OCI-LY1 (cell line): ENCODE measurements around the gene ELMO1.

Source experiments
- H2AFZ ChIP-seq: fragments of 200-600 bp; sonication (generic), shearing (Covaris generic); 2 replicates; pipeline ENCODE4 v1.6.0; 2014; ENCODE audit warnings: antibody characterized with exemption, mild to moderate bottlenecking, low read length
- H3F3A ChIP-seq: fragments of 200-600 bp; sonication (generic), shearing (Covaris generic); 2 replicates; pipeline ENCODE4 v1.6.0; 2014; ENCODE audit warnings: mild to moderate bottlenecking, antibody characterized with exemption, low read length, moderate library complexity; ENCODE audit not compliant: insufficient read depth
- H3K27ac ChIP-seq: fragments of 200-600 bp; sonication (generic); 2 replicates; pipeline ENCODE4 v1.5.1; 2014; ENCODE audit warnings: low read length, mixed run types, mild to moderate bottlenecking, low read depth; ENCODE audit not compliant: poor library complexity, severe bottlenecking
- H3K27me3 ChIP-seq: fragments of 200-600 bp; sonication (generic); 2 replicates; pipeline ENCODE4 v1.6.0; 2014; ENCODE audit warnings: antibody characterized with exemption, mild to moderate bottlenecking, low read length, moderate library complexity; ENCODE audit not compliant: insufficient read depth
- H3K36me3 ChIP-seq: fragments of 200-600 bp; sonication (generic); 2 replicates; pipeline ENCODE4 v1.6.1; 2014; ENCODE audit warnings: mild to moderate bottlenecking, antibody characterized with exemption, low read length, moderate library complexity, mixed read lengths; ENCODE audit not compliant: insufficient read depth
- H3K4me1 ChIP-seq: fragments of 200-600 bp; sonication (generic); 2 replicates; pipeline ENCODE4 v1.5.1; 2014; ENCODE audit warnings: mild to moderate bottlenecking, low read length, moderate library complexity; ENCODE audit not compliant: insufficient read depth, severe bottlenecking
- H3K4me2 ChIP-seq: fragments of 200-600 bp; sonication (generic), shearing (Covaris generic); 2 replicates; pipeline ENCODE4 v1.6.1; 2014; ENCODE audit warnings: low read length
- H3K4me3 ChIP-seq: fragments of 200-600 bp; sonication (generic); 2 replicates; pipeline ENCODE4 v1.5.1; 2014; ENCODE audit warnings: low read length, low read depth, mild to moderate bottlenecking, mixed read lengths; ENCODE audit not compliant: poor library complexity, severe bottlenecking
- H3K79me2 ChIP-seq: fragments of 200-600 bp; shearing (Covaris generic); 2 replicates; pipeline ENCODE4 v1.6.1; 2016; ENCODE audit warnings: mixed run types, low read length, mixed read lengths; ENCODE audit not compliant: insufficient read depth
- H3K9ac ChIP-seq: fragments of 200-600 bp; sonication (generic), shearing (Covaris generic); 2 replicates; pipeline ENCODE4 v1.6.1; 2014; ENCODE audit warnings: mild to moderate bottlenecking, low read length, mixed read lengths
- H3K9me2 ChIP-seq: fragments of 200-600 bp; sonication (generic), shearing (Covaris generic); 2 replicates; pipeline ENCODE4 v1.6.1; 2014; ENCODE audit warnings: low read depth, mild to moderate bottlenecking, low read length, mixed read lengths
- H3K9me3 ChIP-seq: fragments of 200-600 bp; shearing (Covaris generic); 2 replicates; pipeline ENCODE4 v1.6.1; 2014; ENCODE audit warnings: low read length, mixed read lengths
- H4K20me1 ChIP-seq: fragments of 200-600 bp; sonication (generic), shearing (Covaris generic); 2 replicates; pipeline ENCODE4 v1.6.0; 2016; ENCODE audit warnings: mild to moderate bottlenecking, low read length; ENCODE audit not compliant: insufficient read depth
- EZH2 ChIP-seq: fragments of 200-600 bp; sonication (generic), shearing (Covaris generic); IDR thresholded peaks from 2 replicates; pipeline ENCODE4 v1.8.0; 2017; ENCODE audit warnings: borderline replicate concordance, mixed run types, mild to moderate bottlenecking, antibody characterized with exemption, low read length, moderate library complexity, mixed read lengths
- TF ChIP-seq, protein P1 (sequence below): fragments of 200-600 bp; sonication (generic), shearing (Covaris generic); IDR thresholded peaks from 2 replicates; pipeline ENCODE4 v1.5.1; 2017; ENCODE audit warnings: mild to moderate bottlenecking, antibody characterized with exemption, low read length, moderate library complexity, mixed read lengths

The ELMO1 gene

DNA sequence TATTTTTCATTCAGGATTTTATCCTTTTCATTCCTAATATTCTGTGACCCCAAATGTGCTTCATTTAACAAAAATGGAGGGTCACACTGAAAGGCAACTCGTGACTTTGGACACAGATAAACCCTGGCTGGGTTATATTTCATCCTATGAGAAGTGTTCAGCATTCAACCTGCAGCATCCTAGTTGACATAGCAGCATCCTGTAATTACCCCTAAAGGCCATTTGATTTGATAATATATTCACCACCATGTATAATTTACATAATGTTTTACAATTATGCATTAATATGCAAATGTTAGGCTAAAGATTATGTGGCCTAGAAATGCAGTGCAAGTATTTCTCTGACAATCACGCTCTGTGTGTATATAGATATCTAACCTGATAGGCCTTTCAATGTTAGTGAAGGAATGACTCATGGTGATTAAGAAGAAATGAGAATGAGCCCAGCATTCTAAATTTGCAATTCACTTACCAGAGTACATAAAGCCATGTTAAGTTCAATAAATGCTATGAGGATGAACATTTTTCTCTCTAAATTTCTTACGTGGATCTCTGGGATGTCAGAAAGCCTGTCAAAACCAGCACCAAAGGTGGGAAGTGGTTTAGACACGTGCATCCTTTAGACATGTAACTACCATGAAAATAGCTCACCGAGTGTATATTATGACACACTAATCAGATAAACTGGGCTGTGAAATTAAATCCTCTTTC lies 386.7 kb downstream of the ELMO1 start:
- no peak for TF ChIP-seq EZH2
- TF ChIP-seq, protein P1, sequence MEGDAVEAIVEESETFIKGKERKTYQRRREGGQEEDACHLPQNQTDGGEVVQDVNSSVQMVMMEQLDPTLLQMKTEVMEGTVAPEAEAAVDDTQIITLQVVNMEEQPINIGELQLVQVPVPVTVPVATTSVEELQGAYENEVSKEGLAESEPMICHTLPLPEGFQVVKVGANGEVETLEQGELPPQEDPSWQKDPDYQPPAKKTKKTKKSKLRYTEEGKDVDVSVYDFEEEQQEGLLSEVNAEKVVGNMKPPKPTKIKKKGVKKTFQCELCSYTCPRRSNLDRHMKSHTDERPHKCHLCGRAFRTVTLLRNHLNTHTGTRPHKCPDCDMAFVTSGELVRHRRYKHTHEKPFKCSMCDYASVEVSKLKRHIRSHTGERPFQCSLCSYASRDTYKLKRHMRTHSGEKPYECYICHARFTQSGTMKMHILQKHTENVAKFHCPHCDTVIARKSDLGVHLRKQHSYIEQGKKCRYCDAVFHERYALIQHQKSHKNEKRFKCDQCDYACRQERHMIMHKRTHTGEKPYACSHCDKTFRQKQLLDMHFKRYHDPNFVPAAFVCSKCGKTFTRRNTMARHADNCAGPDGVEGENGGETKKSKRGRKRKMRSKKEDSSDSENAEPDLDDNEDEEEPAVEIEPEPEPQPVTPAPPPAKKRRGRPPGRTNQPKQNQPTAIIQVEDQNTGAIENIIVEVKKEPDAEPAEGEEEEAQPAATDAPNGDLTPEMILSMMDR, result no peak
- no peak overlapping the region for H3K9ac ChIP-seq
- no peaks in the 10 kb centered on the region for H3F3A ChIP-seq
- no peaks in the 10 kb centered on the region for H3K27me3 ChIP-seq
- H3K4me1 ChIP-seq, result no peaks in the 10 kb centered on the region
- H3K9me3 ChIP-seq, result no peaks in the 10 kb centered on the region
- no peak overlapping the region for H3K4me2 ChIP-seq
- H3K9me2 ChIP-seq, result no peaks in the 10 kb centered on the region
- no peak overlapping the region for H2AFZ ChIP-seq
- no peak overlapping the region for H3K4me3 ChIP-seq
- H3K36me3 ChIP-seq, result peaks cover 70% of the 10 kb centered on the region
- H3K79me2 ChIP-seq, result no peaks in the 10 kb centered on the region
- no peaks in the 10 kb centered on the region for H4K20me1 ChIP-seq
- H3K27ac ChIP-seq, result no peak overlapping the region

DNA sequence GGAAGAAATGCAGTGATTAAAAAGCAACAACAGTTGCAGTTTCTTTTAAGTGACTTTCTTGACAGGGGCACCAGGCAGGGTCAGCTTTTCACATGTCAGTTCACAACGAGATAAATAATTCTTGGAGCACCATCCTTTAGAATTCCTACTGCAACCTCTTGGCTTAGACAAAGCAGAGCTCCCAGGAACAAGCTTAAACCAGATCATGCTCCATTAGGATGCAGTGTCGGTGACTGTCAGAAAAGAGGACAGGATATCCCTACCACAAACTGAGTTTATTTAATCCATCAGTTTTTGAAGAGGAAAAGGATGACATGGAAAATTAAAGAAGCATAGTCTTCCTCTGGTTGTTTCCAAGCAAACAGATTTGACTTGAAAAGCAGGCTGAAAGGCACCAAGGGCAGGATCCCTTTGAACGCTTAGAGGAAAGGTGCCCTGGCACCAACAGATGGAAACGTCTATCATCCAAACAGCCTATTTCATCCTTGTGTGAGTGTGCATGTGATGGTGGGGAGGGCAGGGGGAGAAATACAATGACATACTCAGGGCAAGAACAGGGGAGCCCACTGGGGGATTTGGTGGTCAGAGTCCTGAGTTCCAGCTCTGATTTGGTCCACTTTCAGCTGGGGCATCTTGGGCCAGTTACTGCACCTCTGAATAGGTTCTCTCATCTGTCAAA lies 392.3 kb downstream of the ELMO1 start:
- Histone ChIP-seq H3K36me3 (peaks cover 54% of the 10 kb centered on the region), H3F3A (no peaks in the 10 kb centered on the region), H3K27me3 (no peaks in the 10 kb centered on the region), H3K9me3 (no peaks in the 10 kb centered on the region), H3K4me3 (no peak overlapping the region), H3K4me2 (no peak overlapping the region), H2AFZ (no peak overlapping the region), H3K79me2 (no peaks in the 10 kb centered on the region), H3K27ac (no peak overlapping the region), H4K20me1 (no peaks in the 10 kb centered on the region), H3K9ac (no peak overlapping the region), H3K9me2 (no peaks in the 10 kb centered on the region), H3K4me1 (no peaks in the 10 kb centered on the region)
- TF ChIP-seq EZH2, result no peak

DNA sequence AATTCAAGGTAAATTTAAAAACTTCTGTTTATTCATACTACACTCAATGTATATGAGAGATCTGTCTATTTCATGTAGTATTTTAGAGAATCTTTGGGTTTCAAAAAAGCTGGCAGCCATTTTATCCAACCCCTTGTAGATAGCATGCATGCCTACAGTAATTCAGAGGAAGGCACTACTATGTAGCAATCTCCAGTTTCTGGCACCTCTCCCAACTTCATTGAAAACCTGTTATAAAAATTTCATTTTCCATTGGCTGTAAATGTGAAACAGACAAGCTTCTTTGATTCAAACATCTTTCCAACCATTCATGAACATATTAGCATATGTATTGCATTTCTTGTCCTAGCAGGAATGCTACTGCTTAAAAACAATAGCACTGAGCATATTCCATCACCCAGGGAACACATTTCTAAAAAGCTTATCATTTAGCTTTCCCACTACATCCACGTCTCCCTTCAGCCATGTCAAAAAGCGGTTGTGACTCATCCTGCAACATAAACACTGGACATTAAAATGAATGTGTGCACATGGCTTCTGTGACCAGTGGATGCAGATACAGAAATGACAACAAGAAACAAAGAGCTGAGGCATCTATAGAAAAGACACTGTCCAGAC lies 393.9 kb downstream of the ELMO1 start:
- Histone ChIP-seq H3K4me2 (no peak overlapping the region), H3K9me3 (no peaks in the 10 kb centered on the region), H2AFZ (no peak overlapping the region), H4K20me1 (no peaks in the 10 kb centered on the region), H3K4me3 (no peak overlapping the region), H3K36me3 (peaks cover 40% of the 10 kb centered on the region), H3F3A (no peaks in the 10 kb centered on the region), H3K27ac (no peak overlapping the region), H3K27me3 (no peaks in the 10 kb centered on the region), H3K4me1 (no peaks in the 10 kb centered on the region), H3K79me2 (no peaks in the 10 kb centered on the region), H3K9me2 (no peaks in the 10 kb centered on the region), H3K9ac (no peak overlapping the region)
- TF ChIP-seq, protein P1, result no peak
- TF ChIP-seq EZH2, result no peak
